NB4 (cell line): ENCODE results near the gene RGPD3.
"Not testable (repeated sequence)": the region's sequence is repeated elsewhere in the genome, so short reads cannot be mapped to it uniquely, and the experiment has no call there.

ENCODE experiments used
- DNase-seq: peaks from one replicate; pipeline ENCODE4 v3.0.0; 2010; ENCODE audit warnings: low read depth
- H3K4me3 ChIP-seq: one replicate; pipeline ENCODE4 v1.5.1; 2011; ENCODE audit warnings: mild to moderate bottlenecking, low read depth, low read length, moderate library complexity
- CTCF ChIP-seq: IDR thresholded peaks from one replicate; pipeline ENCODE4 v1.5.1; 2012; ENCODE audit warnings: low read depth, low read length
- MAX ChIP-seq: IDR thresholded peaks from 2 replicates; pipeline ENCODE4 v1.6.1; 2011; ENCODE audit warnings: low read depth, low read length
- MYC ChIP-seq: IDR thresholded peaks from 2 replicates; pipeline ENCODE4 v1.6.1; 2011; ENCODE audit warnings: low read depth, low read length
- POLR2A ChIP-seq: IDR thresholded peaks from 2 replicates; pipeline ENCODE4 v1.6.1; 2011; ENCODE audit warnings: mild to moderate bottlenecking; ENCODE audit not compliant: insufficient read length; ENCODE audit errors: extremely low read depth

The RGPD3 gene

GRCh38 chr2:106468107-106468506 is at the start of gene RGPD3:
RGPD3 (minus strand) TSS chr2:106468413; CDS start chr2:106468288, 125 bp downstream.
- DNase-seq, H3K4me3 ChIP-seq: not testable (repeated sequence)

DNA sequence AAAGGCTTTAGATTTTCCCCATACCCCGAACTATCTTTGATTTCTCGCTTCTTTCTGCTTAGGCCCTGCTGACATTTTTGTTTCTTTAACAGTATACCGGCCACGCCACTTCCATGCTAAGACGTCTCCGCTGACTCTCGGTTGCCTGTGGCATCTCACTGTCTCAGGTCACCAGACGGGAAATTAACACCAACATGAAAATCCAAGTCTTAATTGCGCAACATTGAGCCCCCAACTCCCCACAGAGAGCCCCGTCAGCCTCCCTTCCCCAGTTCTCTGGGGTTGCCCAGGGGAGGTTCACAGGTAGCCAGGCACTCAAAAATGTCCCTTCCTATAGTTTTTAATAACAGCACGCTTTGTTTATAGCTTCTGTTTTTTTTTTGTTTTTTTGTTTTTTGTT is 49.1 kb upstream of the RGPD3 start:
- no peak for DNase-seq
- no peak overlapping the region for H3K4me3 ChIP-seq
- TF ChIP-seq POLR2A (no peak), CTCF (no peak), MYC (no peak), MAX (no peak)

GRCh38 chr2:106516864-106517263 is 48.7 kb upstream of the RGPD3 start:
- DNase-seq = no peak
- TF ChIP-seq CTCF (no peak), POLR2A (no peak), MAX (no peak)
- no peak overlapping the region for H3K4me3 ChIP-seq

DNA sequence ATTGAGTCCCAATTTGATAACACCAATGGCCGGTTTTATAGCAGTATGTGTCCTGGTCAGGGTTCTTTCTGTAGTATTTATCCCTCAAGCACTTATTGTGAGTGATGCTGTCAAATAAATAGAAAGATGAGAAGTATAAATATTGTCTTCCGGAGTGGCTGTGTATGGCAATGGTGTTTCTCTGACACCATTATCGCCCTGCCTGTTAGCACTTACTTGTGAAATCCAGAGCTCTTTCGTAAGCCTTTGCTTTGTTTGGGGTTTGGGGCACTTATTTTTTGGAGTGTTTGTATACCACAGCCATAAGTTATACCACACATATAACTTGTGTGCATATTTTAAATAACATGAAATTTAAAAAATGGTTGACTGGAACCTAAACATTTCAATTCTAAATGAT is 48.2 kb upstream of the RGPD3 start:
- DNase-seq = peak; percentile 76
- no peak for TF ChIP-seq MAX
- no peak for TF ChIP-seq POLR2A
- TF ChIP-seq MYC = no peak
- TF ChIP-seq CTCF = no peak
- no peak overlapping the region for H3K4me3 ChIP-seq

GRCh38 chr2:106514827-106515226 is 46.6 kb upstream of the RGPD3 start:
- DNase-seq = peak; percentile 55
- H3K4me3 ChIP-seq = not testable (repeated sequence)

DNA sequence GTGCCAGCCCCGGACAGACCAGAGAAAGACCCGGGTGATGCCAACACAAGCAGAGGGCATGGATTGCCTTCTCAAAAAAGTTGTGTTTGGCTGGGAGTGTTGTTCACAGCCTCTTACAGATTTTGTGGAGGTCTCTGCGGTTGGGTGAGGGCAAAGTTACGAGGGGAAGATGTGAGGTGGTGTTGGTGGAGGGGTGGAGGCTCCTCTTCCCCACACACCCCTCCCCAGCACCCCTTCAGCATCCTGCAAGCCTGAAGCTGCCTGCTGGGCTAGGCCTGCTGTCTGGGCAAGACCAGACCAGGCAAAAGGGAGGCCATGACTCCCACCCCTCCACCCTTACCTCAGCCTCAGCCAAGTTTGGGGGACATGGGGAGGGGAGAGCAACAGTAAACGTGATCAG is 45.2 kb upstream of the RGPD3 start:
- H3K4me3 ChIP-seq, DNase-seq: not testable (repeated sequence)

DNA sequence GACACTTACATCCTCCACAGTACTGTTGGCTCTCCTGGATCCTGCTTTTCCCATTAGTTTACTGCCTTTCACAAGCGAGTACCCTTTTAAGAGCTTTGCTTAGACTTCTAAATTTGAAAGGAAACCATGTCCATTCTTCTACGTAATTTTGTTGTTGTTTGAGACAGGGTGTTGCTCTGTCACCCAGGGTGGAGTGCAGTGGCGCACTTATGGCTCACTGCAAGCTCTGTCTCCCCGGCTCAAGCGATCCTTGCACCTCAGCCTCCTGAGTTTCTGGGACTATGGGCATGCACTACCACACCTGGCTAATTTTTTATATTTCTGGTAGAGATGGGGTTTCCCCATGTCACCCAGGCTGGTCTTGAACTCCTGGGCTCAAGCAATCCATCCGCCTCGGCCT is 43.7 kb upstream of the RGPD3 start:
- not testable (repeated sequence) for H3K4me3 ChIP-seq, DNase-seq

GRCh38 chr2:106511476-106511901 is 43.3 kb upstream of the RGPD3 start:
- DNase-seq = peak; percentile 90
- H3K4me3 ChIP-seq = not testable (repeated sequence)
- peak; percentile 27; the same call in 1 of the 2 replicates for TF ChIP-seq MAX

- peak overlapping the region; percentile 36 for H3K4me3 ChIP-seq
- peak; percentile 64 for DNase-seq
These were observed 42.6 kb upstream of the RGPD3 start for GRCh38 chr2:106510791-106511190.

DNA sequence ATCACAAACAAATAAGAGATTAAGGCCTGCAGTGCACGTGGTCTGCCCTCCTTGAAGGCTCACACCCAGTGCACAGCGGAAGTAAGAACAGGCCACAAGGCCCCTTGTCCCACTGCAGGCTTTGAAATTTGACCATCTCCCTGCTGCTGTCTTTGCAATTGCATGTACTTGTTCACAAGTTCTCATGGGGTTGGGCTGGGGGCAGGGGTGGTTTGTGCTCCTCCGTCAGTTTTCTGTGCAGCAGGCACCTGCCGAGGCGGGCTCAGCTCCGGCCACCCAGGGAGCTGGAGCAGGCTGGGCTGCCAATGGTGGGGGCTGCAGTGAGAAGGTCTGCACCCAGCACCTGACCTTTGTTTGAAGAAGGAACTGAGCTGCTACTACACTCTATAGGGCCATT is 41.2 kb upstream of the RGPD3 start:
- H3K4me3 ChIP-seq = not testable (repeated sequence)
- DNase-seq = peak; percentile 59

- DNase-seq, H3K4me3 ChIP-seq: not testable (repeated sequence)
These were observed 40.6 kb upstream of the RGPD3 start for GRCh38 chr2:106508660-106509373.

DNA sequence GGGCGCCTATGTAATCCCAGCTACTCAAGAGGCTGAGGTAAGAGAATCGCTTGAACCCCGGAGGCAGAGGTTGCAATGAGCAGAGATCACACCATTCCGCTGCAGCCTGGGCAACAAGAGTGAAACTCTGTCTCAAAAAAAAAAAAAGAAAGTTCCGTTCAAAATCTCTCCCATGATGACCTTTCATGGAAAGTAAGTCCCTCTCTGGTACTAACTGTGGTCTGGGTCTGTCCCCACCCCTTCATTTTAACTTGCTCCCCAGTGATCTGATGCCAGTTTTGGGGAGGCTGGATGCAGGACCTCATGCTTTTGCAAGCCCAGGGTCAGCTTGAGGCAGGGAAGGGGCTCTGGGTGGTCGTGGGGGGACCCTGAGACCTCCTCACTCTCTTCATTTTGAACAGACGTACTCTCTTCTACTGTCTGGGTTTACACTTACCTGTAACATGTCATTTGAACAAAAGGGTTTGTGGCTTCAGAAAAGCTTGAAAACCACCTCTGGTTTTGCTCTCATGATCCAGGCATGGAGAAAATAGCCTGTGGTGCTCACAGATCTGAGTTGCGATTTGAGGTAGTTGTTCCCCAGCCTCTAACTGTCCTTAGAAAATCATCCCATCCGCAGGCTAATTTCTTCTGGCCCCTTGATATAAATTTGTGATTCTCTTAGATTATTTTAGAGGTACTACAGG is 37.9 kb upstream of the RGPD3 start:
- H3K4me3 ChIP-seq, DNase-seq: not testable (repeated sequence)

GRCh38 chr2:106504787-106505186 is 36.6 kb upstream of the RGPD3 start:
- not testable (repeated sequence) for DNase-seq, H3K4me3 ChIP-seq
